ENCODE results near the gene RTN3. TPM values are rescaled to one million over a fixed set of nuclear protein-coding genes. Genes with fewer than 3 reads are reported as not detected.

The RTN3 gene
- total RNA-seq, 1 experiment from 2014 or later, result 95.0 TPM

DNA sequence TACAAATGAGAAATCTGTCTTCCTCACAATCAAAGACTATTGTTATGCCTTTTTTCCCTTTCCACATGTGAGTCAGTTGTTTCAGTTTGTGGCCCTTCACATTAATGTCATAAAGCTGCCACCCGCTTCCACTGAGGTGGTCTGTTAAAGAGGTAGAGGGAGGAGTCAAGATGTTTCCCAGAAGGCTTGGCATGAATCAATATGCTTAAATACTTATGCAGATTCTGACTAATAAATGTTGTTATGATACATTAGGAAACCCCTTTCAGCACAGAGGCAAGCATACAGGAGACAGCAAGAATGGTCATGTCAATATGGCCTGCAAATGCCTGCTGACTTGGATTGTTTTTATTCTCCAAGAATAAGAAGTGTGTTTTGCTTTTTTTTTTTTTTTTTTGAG is 6.5 kb downstream of the RTN3 start:
- Histone ChIP-seq H3K9me2 (ENCODE audit: insufficient read depth) (no peaks in the 10 kb centered on the region), H3K27me3 (ENCODE audit: insufficient read depth, low read length) (no peaks in the 10 kb centered on the region), H3K4me2 (ENCODE audit: low read length) (no peak overlapping the region), H3K36me3 (ENCODE audit: control insufficient read depth in 1 of 2, insufficient read depth in 2 of 2, low read length in 2 of 2) (no peaks in the 10 kb centered on the region), H3K9ac (ENCODE audit: low read length) (no peak overlapping the region), H4K20me1 (ENCODE audit: insufficient read depth) (peaks cover 7% of the 10 kb centered on the region; the same call in 1 of the 2 replicates), H3K4me3 (replicated peaks in 1 of 2; ENCODE audit: low read depth in 1 of 2, low read length in 2 of 2) (no peak overlapping the region), H3K27ac (ENCODE audit: low read depth, low read length) (no peak overlapping the region), H3K79me2 (ENCODE audit: insufficient read depth, low read length) (peaks cover 89% of the 10 kb centered on the region), H3K4me1 (ENCODE audit: control insufficient read depth in 1 of 2, insufficient read depth in 2 of 2, low read length in 2 of 2) (peaks cover 4 to 5% of the 10 kb centered on the region in 2 experiments; a peak in 2 of 4 replicates), H2AFZ (ENCODE audit: low read depth, low read length, poor library complexity, severe bottlenecking) (no peak overlapping the region), H3K9me3 (ENCODE audit: control insufficient read depth in 1 of 2, insufficient read depth in 1 of 2, low read depth in 1 of 2, low read length in 2 of 2) (no peaks in the 10 kb centered on the region)
- TF ChIP-seq, protein P1, sequence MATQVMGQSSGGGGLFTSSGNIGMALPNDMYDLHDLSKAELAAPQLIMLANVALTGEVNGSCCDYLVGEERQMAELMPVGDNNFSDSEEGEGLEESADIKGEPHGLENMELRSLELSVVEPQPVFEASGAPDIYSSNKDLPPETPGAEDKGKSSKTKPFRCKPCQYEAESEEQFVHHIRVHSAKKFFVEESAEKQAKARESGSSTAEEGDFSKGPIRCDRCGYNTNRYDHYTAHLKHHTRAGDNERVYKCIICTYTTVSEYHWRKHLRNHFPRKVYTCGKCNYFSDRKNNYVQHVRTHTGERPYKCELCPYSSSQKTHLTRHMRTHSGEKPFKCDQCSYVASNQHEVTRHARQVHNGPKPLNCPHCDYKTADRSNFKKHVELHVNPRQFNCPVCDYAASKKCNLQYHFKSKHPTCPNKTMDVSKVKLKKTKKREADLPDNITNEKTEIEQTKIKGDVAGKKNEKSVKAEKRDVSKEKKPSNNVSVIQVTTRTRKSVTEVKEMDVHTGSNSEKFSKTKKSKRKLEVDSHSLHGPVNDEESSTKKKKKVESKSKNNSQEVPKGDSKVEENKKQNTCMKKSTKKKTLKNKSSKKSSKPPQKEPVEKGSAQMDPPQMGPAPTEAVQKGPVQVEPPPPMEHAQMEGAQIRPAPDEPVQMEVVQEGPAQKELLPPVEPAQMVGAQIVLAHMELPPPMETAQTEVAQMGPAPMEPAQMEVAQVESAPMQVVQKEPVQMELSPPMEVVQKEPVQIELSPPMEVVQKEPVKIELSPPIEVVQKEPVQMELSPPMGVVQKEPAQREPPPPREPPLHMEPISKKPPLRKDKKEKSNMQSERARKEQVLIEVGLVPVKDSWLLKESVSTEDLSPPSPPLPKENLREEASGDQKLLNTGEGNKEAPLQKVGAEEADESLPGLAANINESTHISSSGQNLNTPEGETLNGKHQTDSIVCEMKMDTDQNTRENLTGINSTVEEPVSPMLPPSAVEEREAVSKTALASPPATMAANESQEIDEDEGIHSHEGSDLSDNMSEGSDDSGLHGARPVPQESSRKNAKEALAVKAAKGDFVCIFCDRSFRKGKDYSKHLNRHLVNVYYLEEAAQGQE (IDR thresholded peaks at IDR 0.05; ENCODE audit: low read depth), result no peak
- TF ChIP-seq FOSL1 (IDR thresholded peaks at IDR 0.05; ENCODE audit: low read depth) (no peak), TCF7L2 (IDR thresholded peaks at IDR 0.05; ENCODE audit: borderline replicate concordance, extremely low read depth, insufficient read depth, insufficient read length) (no peak), CBX3 (IDR thresholded peaks at IDR 0.05; ENCODE audit: low read depth) (no peak), EZH2phosphoT487 (IDR thresholded peaks at IDR 0.05; ENCODE audit: borderline replicate concordance) (no peak), EGR1 (IDR thresholded peaks at IDR 0.05; ENCODE audit: low read depth) (no peak), ELF1 (IDR thresholded peaks at IDR 0.05; ENCODE audit: borderline replicate concordance, low read depth) (no peak), RAD21 (IDR thresholded peaks at IDR 0.05; ENCODE audit: low read depth) (no peak)
- TF ChIP-seq, protein P2, sequence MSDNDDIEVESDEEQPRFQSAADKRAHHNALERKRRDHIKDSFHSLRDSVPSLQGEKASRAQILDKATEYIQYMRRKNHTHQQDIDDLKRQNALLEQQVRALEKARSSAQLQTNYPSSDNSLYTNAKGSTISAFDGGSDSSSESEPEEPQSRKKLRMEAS (IDR thresholded peaks at IDR 0.05), result no peak
- TF ChIP-seq, protein P3, sequence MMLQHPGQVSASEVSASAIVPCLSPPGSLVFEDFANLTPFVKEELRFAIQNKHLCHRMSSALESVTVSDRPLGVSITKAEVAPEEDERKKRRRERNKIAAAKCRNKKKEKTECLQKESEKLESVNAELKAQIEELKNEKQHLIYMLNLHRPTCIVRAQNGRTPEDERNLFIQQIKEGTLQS (IDR thresholded peaks at IDR 0.05), result no peak
- RAD21 ChIA-PET (ENCODE audit: low non-redundant PET in 1 of 2, low total read pairs in 2 of 2, uncharacterized antibody in 2 of 2, unreplicated experiment in 2 of 2), result no interaction called here
- DNase-seq (ENCODE audit: low read depth, low spot score) (no peak), ATAC-seq (no peak)
- intact Hi-C loops (cut with micrococcal nuclease), result no loop called here
- BruUV-seq (replicated peaks), result no TSS peak
- CTCF ChIA-PET, result no interaction called here
- POLR2A ChIA-PET, result no interaction called here
